COLO829 (cell line): Measurements from ENCODE around the gene TNS1.
"Not testable (repeated sequence)": the region's sequence is repeated elsewhere in the genome, so short reads cannot be mapped to it uniquely, and the experiment has no call there.

ENCODE experiments used
- DNase-seq: peaks from one replicate; pipeline ENCODE4 v3.0.0; 2012; ENCODE audit warnings: low spot score

Gene TNS1

DNA sequence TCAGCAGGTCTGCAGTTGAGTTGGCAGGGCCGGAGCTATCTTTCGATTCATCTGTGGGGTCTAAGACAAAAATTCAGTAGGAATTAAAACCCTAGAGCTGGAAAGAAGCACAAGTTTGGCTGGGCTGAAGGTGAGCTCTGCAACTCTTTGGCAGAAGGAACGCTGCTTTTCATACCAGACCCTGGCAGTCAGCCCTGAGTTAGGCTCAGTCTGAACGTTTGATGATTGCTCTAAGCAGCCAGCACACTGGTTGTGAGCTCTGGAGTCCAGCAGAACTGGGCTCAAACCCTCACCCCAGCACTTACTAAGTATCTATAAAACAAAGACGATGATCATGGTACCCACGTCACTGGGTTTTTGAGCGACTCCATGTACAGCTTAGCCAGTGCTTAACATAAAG, 192.5 kb downstream of the TNS1 start:
- no peak for DNase-seq

DNA sequence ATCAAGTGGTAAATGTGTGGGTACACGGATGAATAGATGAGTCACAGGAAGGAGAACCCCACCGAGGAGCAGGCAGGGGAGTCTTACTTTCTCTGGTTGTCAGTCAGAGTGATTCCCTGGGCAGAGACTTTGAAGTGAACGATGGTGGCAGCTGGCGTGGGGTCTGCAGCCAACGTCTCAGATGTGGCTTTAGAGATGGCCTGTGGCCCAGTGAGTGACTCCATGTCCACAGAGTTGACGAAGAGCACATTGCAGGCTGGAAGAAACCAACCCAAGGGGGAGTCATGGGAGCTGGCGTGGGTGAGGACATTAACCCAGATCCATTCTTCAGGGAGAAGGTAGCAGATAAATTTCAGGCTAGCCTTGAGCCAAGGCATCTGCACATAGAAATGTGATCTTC, 193.1 kb downstream of the TNS1 start:
- DNase-seq: no peak

DNA sequence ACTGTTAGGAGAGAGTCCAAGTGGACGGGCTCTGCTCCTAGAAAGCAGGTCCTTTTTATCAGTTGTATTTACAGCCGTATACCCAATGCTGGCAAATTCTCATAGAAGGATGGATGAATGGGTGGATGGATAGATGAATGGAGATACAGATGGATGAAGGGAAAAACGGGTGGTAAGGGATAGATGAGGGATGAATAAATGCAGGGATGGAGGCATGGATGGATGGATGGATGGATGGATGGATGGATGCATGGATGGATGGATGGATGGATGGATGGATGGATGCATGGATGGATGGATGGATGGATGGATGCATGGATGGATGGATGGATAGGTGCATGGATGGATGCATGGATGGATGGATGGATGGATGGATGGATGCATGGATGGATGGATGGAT, 193.8 kb downstream of the TNS1 start:
- not testable (repeated sequence) for DNase-seq

DNA sequence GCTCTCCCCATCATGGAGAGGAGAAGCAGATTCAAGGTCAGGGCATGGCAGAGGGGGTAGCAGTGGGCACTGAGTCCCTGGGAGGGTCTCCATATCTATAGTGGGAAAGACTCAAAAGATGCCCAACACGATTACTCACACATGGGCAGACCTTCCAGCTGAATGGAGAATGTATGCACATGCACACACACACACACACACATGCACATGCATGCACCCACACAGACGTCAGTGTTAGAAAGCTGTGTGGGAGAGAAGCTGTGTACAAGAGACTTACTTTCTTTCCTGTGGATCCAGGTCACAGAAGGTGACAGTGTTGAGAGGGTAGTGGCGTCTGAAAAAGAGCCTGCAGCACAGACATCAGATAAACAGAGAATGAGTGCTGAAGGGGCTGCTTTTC, 194.5 kb downstream of the TNS1 start:
- no peak for DNase-seq

DNA sequence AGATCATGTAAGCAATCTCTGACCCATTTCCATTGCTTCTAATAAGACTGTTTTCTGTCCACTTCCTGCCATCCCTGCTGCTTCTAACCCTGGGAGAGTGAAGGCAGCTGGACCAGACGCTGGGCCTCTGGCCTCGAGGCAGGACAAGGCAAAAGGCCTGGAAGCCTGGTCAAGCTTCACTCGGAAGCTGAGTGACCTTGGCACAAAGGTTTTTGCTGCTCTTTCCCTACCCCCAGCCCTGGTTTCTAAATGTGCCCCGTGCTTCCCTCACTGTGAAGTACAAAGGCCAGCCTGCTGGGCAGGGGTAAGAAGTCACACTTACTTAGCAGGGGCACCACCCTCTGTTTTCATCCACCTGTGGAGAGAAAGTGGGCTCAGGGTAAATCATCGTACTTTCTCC, 195.0 kb downstream of the TNS1 start:
- no peak for DNase-seq

DNA sequence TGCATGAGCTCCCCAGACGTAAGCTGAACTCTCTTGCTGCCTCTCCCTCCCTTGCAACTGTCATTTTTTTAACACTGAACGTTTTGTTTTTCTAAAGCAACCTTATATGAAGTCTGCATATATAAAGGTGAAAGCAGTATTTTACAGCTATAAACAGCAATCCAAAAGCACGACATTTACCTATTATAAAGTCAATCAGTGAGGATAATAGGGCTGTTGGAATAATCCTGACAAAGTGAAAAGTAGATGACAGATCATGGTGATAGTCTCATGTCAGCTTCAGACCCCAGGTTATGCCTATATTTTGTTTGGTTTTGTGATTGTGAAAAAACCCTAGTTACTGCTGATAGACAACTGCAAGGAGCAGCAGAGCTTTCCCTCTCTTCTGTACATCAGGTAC, 195.8 kb downstream of the TNS1 start:
- DNase-seq: no peak

DNA sequence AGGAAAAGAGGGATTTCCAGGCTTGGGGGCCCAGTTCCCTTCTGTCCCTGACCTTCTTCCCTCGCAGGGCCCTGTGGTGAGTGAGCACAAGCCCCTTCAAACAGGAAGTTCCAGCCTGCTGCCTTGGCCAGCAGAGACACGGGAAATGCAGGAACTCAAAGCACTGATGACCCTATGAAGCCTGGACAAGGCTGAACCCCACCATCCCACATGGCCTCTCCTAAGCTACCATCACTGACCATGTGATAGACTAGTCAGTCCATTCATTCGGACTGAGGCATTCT, 196.4 kb downstream of the TNS1 start:
- no peak for DNase-seq

DNA sequence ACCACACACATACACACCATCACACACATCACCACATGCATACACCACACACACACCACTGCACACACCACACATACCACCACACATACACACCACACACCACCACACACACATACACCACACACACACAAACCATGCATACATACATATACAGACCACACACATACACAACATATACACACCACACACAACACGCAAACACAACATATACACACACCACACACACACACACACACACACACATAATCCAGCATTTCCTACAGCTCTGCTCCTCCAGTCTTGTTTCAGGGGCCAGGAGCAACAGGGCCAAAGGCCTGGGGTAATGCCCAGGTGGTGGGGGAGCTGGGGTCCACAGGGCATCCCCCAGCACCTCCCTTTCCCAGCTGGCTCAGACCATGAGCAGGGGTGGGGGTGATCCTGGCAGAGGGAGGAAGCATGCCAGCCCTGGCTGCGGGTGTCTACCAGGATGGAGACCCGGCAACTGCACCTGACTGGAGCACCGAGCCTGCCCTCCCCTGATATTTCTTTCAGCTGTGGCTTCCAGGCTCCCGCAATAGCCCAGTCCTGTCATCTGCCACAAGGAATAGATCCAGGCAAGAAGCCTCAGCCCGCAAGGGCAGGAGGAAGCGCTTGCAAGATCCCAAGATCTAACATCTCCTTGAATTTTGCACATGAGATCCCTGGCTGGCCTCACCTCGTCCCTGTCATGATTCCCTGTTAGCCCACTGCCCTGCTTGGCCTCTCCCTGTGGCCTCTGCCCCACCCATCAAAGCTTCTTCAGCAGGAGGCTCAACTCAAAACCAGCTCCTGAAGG, 196.9 kb downstream of the TNS1 start:
- DNase-seq: no peak

DNA sequence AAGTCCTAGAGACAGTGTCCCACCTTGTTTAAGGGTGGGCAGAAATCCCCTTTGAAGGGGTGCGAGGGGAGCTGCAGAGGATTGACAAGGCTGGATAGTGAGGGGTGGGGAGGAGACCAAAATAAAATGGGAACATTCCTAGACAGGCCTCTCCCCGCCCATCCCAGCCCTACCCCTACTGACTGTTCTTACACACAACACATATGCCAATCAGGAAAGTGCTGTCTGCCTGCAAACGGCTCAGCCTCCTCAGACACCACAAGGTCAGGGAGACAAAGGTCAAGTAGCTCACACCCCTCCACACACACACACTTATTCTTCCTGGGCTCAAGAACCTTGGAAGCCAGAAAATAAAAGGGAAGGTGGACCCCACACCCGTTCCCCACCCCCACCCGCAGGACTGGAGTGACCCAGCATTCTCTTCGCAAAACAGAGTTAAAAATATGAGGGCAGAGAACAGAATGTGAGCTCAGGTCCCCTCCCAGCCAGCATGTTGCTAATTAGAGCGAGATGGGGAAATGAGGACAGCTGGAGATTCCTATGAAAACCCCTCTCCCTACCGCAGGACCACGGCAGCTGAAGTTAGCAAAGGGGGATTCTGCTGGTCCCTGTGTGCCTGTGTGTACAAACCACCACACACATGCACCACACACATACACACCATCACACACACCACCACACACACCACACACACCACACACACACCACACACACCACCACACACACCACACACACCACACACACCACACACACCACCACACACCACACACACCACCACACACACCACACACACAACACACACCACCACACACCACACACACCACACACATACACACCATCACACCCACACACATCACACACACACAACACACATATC, 197.8 kb downstream of the TNS1 start:
- DNase-seq: no peak

DNA sequence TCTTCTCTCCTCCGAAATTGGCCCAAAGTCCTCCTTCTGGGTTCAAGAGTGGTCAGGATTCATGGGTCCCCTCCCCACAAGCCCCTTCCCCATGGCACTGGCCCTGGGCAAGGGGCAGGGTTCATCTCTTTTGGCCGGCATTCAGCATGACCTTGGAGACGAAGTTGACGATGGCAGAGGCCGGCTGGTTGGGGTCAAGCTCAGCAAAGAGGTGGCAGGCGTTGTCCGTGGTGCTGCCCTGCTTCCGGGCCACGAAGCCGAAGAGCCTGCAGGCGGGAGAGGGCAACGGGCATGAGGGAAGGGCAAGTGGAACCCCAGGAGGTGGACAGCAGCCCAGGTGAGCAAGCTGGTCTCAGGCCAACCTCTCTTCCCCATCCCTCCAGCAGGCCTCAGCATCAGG, 198.5 kb downstream of the TNS1 start:
- DNase-seq: no peak

DNA sequence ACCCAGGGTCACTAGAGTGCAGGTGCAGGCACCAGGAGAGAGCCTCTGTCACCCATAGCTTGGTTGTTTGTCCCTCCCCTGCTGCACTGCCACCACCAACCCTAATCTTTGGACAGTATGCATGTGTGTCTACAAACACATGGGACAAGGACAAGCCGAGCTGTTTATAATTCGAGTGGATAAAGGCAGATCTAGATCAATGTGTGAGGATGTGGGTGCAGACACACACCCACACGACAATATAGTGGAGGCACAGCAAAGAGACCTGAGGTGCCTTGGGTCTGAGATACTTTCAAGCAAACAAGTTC, 199.2 kb downstream of the TNS1 start:
- DNase-seq: no peak

DNA sequence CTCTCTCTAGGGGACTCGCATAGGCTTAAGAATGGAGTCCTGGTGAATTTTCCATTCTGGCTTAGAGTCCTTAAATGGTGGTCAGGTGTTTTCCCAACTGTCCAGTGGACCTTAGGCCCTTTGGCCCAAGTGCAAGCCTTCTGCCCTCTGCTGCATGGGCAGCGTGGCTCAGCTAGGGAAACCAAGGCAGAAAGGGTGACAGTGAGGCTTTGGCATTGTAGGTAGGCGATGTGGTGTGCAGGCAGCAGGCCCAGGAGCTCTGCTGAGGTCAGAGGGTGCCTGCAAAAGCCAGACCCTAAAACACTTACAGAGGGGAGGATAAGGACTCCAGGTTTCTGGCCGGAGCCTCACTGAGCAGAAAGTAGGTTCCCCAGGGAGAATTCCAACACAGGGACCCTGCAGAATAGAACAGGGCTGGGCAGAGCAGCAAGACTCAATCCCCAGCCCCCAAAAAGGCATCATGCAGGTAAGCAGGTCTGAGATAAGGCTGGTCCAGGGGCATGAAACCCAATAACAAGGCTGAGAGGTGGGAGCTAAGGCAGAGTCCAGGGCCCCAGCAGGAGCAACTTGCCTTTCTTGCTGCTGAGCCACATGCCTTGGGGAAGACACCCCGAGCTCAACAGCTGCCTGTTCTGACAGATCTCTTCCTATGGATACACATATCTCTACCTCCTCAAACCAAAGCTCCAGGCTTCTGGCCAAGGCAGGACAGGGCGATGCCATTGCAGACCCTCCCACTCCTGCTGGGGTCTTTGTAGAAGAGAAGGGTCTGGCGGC, 199.7 kb downstream of the TNS1 start:
- no peak for DNase-seq

DNA sequence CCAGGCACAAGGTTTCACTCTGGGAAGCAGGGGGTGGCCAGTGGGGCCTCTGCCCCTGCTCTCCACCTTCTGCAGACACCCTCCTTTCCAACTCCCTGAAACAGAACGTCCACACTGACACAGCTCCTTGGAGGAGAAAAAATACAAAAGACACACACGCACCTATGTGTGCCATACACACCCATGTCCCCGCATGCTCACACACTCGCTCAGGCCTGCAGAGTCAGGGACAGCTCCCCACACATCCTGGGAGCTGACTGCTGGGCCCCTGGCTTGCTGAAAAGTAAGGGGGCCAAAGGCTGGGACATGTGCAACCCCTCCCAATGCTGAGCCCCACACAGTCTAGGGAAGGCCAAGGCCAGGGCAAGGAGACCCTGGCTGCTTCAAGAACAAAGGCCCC, 200.5 kb downstream of the TNS1 start:
- DNase-seq: no peak

DNA sequence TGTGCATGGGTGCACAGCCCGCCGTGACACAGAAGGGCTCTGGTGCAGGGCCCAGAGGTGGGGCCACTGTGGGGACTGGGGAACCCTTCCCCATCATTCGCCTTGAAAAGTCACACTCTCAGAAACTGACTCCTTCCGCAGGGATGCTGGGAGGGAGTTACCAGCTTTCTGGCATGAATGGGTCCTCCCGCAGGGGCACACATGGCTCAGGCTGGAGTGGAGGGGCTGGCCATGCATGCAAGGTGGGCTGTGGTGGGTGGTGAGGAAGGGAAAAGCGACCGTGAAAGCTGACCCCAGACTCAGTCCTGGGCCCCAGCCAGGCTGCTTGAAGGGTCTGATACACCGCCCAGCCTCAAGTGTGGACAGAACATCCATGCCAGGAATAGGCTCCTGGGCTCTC, 201.1 kb downstream of the TNS1 start:
- DNase-seq: no peak

DNA sequence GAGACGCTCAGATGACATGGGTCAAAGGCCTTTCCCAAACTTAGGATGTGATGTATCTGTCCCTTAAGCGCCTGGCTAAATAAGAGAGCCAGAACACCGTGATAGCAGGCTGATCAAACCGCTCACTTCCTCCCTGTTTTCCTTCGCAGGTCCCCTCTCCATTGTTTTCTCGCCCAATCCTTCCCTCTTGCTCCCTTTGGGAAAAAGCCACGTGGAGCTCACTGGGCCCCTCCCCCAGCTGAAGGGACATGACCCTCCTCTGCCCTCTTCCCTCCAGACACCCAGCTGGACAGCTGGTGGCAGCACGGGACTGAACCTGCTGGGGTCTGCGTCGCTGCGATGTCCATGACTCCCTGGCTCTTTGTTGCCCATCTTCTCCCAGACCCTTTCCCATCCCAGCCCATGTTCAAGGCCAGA, 201.7 kb downstream of the TNS1 start:
- no peak for DNase-seq

DNA sequence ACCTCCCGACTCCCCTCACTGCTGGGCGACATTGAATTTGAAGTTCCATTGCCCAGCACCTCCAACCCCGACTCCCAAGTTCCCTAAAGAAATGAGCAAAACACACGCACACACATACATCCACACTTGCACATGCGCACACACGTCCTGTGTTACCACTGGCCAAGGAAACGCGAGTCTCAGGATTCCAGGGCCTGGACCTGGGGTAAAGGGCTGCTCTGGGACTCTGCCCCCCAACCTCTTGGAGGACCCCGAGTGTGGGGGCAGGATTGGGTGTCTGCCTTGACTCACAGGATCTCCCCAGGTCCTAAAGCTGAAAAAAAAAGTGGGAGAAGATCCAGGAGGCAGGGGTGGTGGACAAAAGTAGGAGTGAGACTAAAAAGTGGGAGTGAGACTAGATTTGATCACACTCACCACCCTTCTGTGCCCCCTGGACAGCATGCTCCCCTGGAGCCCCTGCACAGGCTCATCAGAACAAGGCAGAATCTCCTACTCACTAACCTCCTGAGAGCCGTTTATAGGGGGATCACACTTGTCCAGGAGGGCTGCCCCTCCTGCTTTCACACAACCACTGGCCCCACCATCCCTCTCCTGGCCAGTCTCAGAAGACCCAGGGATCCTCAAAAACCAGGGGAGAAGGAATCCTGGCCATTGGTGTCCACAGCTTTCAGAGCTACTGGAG, 202.2 kb downstream of the TNS1 start:
- no peak for DNase-seq

DNA sequence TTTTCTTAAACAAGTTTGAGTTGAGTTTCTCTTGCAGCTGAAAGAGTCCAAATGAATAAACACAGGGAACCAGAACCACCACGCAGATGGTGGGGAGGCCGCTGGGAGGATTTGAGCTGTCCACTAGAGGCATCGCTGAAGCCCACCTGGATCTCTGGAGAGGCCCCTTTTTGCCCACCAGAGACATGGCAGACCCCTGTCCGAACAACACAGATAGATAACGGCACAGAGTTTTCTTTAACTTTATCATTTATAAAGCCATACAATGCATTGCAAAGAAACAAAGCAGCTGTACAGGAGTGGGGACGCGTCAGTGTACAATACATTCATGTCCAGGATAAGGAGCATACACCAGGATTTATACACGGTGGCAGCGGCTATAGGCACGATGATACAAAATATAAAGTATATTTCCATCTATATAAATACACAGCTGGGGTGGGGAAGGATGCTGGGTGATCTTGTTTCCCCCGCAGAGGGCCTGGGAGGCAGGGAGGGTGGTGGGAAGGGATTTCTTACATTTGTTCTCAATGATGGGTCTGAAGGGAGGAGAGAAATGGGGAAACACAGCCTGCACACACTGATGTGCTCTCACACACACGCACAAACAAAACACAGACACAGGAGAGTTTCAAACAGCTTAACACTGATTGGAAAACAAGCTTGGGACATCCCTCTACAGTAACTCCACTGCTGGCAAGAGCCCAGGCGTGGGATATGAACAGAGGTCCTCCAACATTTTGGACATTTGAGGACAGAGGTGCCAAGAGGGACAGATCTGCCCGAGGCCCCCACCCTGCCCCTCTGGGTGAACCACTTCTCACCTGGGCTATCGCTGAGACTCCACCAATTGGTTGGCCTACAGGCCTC, 203.0 kb downstream of the TNS1 start:
- DNase-seq: no peak

DNA sequence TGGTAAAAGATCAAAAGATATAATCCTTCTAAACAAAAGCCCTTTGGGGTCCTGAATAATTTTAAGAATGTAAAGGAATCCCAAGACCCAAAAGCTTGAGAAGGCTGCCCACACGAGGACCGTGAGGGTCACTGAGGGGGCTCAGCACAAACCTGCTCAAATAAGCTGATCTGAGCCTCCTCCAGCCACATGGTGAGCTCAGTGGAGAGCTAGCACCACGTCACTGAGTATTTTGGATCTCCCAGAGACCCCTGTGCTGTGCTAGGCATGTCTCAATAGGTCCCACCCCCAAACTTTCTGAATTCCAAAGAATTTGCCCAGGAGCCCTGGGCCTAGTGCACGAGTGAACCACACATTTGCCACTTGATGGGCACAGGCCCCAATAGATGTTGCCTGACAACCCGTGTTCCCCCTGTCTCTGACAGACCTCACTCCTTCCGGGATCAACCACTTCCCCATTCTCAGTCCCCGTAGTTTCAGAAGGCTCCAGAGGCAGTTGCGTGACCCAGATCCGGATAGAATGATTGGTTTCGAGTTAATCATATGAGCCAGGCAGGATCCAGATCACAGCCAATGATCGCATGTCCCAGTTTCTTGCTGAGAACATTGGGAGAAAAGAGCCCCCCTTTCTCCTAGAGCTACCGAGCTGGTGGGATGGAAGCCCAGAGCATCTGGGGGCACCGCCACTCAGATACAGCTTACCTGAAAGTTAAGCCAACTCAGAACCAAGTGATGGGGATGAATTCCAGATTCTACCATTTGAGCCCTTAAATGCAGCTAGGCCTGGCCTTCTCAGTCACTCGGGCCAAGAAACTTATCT, 203.8 kb downstream of the TNS1 start:
- no peak for DNase-seq

DNA sequence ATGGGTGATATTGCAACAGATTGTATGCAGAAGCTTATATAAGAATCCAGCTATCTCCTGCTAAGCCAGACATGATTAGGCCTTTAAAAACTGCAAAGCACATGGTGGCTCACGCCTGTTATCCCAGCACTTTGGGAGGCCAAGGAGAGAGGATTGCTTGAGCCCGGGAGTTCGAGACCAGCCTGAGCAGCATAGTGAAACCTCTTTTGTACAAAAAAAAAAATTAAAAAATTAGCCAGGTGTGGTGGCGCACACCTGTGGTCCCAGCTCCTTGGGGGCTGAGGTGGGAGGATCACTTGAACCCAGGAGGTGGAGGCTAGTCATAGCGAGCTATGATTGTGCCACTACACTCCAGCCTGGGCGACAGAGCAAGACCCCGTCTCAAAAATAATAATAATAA, 204.6 kb downstream of the TNS1 start:
- no peak for DNase-seq

DNA sequence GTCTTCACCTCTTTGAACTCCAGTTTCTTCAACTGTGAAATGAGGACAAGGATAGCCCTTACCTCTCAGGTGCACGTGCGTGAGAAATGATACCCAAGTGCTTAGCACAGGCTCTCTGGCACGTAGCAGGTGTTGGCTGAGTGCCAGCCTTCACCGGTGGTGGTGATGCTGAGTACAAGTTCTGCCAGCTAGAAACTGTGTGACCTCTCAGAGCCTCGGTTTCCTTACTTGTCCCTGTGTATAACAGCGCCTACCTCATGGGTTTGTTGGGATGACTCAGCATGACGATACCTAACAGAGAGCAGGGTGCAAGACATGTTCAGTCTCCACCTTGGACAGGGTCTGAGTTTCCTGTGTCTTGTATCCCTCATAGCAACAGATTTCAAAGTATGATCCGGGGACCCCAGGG, 205.1 kb downstream of the TNS1 start:
- no peak for DNase-seq

DNA sequence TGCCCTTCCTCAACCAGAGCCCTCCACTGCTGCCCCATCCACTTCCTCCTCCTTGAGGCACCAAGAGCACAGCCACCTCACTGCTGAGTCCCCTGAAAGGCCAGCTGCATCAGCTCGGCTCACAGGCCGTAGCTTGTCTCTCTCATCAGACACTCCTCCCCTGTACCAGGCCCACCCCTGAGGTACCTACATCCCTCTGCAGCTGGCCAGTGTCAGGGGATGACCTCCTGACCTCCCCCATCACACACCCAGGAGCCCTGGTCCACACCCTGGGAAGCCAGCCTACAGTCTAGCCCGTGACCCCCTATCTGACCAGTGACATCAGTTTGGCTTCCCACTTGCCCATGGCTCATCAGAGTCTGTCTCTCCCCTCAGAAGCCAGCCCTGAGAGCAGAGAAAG, 205.6 kb downstream of the TNS1 start:
- DNase-seq: no peak
